HG02678 (cell line): ENCODE data around the gene TAP1.
A peak's percentile ranks its signal among the peaks of the same experiment; 100 is the strongest.

ENCODE experiments used
- ATAC-seq: cut with Tn5 transposase; IDR thresholded peaks from one replicate; pipeline ENCODE4 v1.9.1; 2021; ENCODE audit warnings: mild to moderate bottlenecking, moderate library complexity; ENCODE audit not compliant: unreplicated experiment

TAP1 gene

DNA sequence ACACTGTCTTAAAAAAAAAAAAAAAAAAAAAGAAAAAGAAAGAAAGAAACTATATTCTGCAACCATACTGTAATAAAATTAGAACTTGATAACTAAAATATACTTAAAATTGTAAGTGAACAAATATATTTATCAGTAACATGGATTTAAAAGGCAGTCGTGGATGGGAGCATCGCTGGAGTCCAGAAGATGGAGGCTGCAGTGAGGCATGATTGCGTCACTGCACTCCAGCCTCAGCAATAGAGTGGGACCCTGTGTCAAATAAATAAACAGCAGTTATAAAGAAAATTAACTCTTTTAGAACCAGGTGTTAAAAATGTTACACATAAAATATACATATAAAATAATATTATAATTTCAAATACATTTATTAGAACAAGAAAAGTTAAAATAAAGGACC lies 9.2 kb upstream of the TAP1 start:
- no peak for ATAC-seq

DNA sequence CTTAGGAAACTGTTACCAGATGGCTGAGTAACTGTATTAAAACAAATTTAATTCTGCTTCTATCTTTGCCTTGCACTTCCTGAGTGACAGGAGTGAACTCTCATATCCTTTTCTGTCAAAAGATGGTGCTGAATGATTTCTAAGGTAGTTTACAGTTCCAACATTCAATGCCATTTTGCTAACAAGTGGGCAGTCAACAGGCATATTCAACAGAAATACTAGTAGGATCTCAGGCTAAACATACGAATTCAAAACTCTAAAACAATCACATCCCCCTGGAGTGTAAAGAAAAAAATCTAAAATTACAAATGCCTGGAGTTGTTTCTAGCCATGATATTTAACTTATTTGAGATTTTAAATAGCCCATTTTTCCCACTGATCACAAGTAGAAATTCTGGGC lies 7.2 kb upstream of the TAP1 start:
- no peak for ATAC-seq

DNA sequence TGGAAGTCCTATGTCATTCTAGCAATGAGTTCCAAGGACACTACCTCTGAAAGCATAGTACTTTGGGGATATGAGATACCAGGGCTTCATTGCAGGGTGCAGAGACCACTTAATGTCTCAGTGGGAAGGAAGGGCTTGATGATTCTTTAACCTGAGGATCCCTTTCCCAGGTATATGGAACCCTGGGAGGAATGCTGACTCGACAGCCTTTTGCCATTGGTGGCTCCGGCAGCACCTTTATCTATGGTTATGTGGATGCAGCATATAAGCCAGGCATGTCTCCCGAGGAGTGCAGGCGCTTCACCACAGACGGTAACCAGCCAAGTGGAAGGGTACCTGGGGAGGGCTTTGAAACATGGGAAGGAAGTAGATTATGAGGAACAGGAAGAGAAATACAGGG lies 4.7 kb upstream of the TAP1 start:
- ATAC-seq = no peak

DNA sequence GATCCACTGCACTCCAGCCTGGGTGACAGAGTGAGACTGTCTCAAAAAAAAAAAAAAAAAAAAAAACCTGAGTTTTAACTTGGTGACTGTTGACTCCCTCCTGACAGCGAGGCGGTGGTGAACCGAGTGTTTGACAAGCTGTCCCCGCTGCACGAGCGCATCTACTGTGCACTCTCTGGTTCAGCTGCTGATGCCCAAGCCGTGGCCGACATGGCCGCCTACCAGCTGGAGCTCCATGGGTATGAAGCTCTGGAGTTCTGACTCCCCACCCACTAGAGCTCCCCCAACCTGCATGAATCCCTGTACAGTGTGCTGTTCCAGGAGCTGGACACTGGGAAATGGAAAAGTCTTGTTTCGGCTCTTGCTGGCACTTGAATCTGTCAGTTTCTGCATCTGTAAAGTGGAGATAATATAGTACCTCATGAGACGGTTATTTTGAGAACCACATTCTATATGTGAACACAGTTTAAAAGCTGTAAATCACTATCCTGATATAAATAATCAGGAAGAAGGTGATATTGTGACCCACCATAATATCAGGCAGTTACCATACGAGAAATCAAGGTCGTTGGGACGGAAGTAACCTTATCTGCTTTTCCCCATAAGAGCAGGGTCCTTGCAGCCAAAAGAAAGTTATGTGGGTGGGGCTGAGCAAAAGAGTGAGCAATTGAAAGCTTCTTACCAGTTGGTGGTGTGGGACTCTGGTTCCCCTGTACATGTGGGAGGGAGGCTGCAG lies 3.8 kb upstream of the TAP1 start:
- ATAC-seq = no peak

DNA sequence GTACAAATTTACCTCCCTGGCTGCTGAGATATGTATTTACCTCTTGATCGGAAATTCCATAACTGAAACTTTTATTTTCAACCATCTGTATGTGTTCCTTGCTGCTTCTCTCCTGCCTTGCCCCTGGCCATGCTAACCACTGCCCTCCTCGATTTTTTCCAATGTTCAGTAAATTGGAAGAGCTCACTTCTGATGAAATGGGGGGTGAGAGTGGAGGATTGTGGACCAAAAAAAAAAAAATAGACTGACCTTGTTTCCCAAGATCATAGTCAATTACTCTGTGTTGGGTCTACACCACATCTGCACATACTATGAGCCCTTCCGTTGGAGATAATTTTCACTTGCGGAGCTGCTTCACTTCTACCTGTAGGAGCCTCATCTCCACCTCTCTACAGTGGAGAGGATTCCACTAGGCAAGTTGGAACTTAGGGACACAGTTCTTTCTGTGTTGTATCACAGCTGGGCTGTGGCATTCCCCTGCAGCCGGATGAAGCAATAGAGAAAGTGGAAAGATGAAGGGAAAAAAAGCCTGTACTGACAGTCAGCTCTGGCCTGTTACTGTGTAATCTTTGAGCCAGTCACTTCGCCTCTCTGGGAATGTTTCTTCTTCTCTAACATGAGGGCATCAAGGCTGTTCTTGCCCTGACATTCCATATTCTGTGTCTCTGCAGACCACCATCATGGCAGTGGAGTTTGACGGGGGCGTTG lies 2.1 kb upstream of the TAP1 start:
- no peak for ATAC-seq

DNA sequence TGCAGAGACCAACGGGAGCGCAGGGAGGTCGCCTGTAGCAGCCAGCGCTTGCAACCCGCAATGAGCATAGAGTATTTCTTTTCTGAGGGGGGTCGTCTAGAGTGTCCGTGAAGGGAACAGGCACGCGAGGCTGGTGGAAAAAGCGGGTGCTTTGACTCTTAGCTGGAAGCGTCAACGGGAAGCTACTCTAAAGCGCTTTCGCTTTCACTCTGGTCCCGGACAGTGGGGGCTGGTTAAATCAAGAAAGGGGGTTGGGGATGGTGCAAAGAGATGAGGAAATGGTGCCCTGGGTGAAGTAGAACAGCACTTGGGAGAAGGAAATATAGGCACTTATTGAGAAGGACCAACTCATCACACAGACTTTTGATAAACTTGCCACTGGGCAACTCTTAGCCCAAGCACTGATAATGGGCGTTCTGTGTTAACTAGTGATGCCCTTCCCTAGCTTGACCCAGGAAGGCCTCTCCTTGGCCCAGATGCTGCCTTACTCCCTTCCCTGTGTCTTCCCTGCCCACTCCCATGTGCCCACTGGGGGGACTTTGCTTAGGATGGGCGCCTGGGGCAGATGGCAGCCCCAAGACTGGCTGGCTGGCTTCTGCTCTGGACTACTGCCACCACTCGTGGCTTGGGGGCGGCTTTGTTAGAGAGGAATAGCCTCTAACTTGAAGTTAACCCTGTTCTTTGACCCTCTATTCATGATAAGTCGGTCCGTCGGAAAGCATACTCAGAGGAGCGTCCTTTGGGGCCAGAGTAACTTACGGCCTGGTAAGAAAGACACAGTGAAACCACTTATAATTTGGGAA lies 1.1 kb upstream of the TAP1 start:
- peak; percentile 11 for ATAC-seq

DNA sequence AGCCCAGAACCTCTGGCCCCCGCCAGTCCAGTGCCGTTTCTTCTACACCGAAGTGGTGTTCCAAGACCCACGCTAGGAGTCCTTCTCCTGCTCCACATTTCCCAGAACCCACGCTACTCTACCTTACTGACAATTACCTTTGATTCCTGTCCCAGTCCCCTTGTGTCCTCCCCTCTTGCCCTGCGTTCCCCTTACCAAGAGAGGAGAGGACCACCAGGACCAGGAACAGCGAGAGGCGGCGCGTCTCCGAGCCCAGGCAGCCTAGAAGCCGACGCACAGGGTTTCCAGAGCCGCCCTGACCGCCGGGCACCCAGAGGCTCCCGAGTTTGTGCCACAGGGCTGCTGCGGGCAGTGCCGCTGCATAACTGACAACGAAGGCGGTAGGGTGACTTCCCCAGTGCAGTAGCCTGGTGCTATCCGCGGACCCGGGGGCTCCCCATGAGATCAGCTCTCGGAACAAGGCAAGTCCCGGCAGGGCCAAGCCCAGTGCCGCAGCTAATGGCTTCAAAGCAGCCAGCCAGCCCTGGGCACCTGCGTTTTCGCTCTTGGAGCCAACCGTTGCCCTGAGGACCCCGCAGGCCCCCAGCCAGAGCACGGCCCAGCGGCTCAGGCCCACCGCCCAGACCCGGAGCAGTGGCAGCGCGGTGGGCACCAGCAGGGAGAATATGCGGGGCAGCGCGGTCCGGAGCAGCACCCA lies 512 bp downstream of the TAP1 start:
- peak; percentile 19 for ATAC-seq

DNA sequence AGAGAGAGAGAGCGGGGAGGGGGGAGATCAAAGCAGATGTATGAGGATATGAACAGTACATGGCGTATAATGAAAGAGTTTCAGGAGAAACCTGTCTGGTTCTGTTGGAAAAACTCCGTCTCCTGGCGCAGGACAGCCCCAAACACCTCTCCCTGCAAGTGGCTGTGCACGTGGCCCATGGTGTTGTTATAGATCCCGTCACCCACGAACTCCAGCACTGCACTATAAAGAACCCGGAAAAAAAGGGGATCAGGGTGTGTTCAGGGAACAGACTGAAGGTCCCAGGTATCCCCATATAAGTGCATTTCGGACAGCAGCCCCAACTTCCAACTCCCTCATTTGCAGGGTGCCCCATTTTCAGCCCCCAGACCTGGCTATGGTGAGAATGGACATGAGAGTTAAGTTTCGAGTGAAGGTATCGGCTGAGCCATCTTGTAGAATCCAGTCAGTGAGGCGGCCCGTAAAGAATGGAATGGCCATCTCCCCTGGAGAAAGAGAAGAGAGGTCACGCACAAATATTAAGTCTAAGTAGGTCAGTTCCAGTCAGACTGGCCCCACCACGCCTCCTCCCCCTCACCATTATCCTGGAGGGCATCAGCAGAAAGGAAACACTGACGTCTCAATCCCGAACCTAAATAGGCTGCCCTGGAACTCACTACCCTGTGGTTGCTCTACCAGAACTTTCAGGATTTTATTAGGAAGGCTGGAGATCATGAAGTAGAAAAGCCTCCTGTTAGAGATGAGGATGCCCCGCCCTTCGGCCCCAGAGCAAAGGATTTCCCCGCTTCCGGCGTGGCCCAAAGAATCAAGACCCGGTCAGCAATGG lies 1.3 kb downstream of the TAP1 start:
- no peak for ATAC-seq

DNA sequence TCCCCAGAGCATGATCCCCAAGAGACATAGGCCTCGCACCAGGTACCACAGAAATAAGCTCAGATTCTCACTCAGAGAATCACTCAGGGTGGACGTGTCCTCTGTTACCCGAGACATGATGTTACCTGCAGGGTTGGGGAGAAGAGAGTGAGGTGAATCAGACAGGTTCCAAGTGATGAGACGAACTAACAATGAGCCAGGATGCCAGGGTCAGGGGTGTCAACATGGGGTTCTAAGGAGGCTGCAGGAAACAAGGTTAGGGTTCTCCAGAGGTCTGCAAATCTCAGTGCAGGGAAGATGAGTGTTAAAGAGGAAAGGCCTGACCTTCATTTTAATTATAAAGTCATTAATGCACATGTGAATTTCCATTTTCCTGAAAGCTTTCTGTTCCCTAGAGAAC lies 2.5 kb downstream of the TAP1 start:
- no peak for ATAC-seq

DNA sequence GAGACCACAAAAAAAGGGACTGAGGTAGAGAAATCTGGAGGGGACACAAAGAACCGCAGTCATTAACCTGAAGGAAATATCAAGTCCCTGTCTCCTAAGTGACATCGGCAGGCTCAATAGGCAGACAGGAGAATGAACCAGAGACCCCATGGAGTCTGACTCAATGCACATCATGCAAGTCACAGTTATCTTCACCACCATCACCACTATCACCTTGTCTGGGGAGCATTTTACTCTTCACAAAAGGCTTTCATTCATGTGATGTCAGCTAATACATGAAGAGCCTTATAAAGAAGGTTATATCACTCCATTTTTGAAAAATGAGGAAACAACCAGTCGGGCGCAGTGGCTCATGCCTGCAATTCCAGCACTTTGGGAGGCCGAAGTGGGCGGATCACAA lies 4.4 kb downstream of the TAP1 start:
- ATAC-seq = no peak

DNA sequence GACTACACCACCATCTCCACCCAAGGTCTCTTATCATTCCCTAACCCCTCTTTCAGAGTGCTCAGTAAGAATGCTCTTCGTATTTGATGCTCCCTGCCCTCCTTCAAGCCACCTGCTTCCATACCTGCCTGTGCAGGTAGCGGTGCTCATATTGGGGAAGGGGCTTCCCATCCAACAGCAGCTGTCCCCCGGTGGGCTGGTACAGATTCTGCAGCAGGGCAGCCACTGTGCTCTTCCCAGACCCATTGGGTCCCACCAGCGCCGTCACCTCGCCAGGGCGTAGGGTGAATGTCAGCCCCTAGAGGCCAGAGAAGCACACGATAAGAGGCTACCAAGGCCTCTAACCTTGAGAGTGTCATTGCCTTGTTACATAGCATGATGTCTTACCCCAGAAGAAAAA lies 5.7 kb downstream of the TAP1 start:
- ATAC-seq = no peak

DNA sequence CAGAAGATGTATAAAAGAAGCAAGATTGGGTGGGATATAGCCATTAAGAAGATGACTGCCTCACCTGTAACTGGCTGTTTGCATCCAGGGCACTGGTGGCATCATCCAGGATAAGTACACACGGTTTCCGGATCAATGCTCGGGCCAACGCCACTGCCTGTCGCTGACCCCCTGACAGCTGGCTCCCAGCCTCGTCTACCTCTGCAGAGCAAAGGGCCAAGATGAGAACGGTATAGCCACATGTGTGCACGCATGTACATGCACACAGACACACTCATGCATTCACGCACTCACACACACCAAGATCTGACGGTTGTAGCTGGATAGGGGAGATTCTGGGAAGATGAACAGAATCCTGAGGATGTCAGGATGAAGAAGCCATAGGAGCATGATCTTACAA lies 6.5 kb downstream of the TAP1 start:
- no peak for ATAC-seq

DNA sequence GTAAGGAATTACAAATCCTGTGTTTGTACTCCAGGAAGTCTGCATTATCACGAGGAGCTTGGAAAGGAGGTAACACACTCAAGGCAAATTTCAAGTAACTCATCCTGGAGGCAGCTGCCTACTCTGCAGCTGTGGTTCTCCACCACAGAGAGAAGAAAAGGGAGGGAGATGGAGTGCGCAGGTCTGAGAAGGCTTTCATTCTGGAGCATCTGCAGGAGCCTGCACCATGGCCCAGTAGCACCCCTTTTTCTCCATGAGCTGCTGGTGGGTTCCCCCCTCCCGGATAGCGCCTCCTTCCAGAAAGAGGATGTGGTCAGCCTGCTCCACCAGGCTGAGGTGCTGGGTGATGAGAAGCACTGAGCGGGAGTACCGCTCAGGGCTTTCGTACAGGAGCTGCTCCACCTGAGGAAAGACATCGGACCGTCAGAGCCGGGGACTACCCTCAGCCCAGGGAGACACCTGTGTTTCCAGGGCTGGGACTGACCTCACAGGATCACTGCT lies 8.1 kb downstream of the TAP1 start:
- no peak for ATAC-seq

DNA sequence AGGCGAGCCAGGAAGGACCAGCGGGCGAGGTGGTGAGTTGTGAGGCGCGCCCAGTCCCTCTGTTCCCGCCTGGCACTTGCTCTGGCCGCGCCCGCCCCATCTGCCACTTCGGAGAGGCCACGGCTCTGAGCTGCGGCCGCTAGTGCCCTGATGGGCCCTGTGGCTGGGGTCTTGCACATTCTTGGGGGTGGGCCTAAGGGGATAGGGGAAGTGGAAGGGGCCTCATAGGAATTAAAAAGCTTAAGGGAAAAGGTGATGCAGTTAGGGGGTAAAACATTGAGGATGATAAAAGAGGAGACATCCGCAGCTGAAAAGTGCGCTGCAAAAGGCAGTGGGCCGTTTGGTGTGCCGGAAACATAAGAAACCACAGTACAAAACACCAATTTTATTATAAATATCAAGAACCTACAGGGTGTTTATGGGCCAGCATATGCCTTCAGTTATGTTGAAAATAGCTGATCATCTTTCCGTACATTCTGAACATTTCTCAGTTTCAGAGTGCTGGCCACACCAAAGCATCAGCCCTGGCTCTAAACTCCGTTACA lies 8.6 kb downstream of the TAP1 start:
- ATAC-seq = no peak

DNA sequence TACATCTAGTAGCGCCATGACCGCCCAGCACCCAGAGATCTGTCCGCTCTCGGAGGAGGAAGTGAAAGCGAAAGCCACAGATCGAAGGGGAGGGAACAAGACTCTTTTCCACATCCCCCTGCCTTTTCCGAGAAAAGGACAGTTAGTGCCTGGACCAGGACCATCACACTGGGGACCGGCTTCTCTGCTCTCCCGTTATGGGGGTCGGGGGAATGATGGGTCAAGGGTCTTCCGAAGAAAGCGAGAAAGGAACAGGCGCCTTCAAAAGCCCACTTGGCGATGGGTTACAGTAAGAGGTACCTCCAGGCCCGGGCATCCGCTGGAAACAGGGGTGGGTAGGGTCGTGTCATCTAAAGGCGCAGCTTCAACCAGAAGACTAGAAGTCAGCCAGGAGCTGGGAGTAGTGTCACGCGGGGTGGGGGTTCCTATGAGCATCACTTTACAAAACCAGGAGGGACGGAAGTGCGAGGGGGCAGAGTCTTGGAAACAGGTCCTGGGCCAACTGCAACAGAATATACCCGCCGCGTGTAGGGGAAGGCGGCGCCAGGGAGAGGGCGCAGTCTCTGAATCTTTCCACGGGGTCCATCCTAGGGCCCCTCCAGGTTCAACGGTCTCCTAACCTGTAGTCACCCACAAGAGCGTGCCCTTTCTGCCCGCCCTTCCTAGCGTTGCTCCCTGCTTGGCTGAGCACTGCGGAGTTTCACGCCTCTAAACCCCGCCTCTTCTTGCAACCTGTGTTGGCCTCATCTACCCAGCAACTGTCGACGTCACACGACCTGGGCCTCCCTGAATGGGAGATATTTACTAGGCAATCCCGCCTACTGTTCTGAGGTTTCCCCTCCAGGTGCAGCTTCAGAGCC lies 9.3 kb downstream of the TAP1 start, which contains the start of gene PSMB8:
Gene PSMB8 (minus strand): TSS at position 69 of the 860 bp plus-strand sequence. CDS start 51 bp downstream, at position 18.
- ATAC-seq = peak; percentile 79

DNA sequence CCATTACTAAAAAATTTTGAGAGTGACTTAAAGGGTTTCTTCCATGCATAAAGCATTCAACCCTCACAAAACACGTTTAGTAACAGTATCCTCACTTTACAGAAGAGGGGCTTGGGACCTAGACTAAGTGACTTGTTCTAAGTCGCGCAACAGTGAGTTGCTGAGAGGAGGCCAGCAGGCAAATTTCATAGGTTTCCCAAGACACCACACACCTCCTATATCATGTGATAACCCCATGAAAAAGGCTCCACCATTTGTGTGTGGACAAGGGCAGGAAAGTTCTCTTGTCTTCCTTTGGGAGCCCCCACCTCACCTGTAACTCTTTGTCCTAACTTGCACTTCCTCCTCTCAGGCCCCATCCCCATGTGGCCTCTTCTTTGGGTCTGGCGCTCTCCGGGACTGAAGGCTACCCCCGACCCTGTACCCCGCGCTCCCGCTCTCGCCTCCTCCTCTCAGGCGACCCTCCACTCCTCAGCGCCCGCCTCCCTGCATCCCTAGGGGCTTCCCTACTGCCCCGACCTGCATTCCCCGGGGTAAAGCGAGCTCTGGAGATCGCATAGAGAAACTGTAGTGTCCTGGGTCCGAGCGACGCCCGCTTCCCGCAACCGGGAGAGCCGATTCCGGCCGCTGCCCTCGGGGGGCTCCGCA lies 10.0 kb downstream of the TAP1 start:
- ATAC-seq = no peak

DNA sequence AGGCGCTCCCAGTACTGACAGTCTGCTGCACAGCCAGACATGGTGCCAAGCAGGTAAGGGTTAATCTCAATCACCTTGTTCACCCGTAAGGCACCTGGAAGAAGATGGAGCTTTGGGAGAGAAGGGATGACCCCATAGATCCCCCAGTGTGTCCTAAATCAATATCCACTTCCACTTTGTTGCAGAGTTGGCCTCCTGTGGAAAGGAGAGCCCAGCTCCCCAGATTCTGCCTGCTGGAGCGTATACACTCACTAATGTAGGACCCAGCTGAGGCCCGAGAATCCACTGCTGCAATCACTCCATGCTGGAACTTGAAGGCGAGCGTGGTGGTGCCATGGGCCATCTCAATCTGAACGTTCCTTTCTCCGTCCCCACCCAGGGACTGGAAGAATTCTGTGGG lies 10.8 kb downstream of the TAP1 start:
- no peak for ATAC-seq

DNA sequence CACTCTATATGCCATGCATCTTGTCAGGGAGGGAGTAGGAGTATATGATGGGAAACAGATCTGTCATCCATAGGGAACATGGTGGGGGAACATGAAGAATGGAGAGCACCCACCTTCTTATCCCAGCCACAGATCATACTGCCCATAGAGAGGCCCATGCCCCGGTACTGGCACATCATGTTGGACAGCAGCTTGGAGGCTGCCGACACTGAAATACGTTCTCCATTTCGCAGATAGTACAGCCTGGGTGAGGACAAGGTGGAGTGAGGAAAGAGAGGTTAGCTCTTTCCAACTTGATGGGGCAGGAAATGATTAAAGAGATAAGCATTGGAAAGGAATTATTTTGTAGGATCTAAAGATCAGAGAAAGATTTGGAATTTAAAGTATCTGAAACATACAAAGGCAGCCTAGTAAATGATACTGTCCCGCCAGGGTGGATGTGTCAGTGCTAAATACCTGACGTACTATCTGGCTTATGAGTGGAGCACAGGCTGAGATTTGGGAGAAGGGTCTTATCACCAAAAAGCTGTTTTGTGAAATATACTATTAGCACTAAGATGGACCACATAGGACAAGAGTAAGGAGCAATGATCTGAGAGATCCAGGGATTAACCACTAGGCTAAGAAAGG lies 11.4 kb downstream of the TAP1 start:
- ATAC-seq = no peak
